DND-41 (cell line): ENCODE data around the gene MAP3K5.
"Not testable (repeated sequence)": the region's sequence is repeated elsewhere in the genome, so short reads cannot be mapped to it uniquely, and the experiment has no call there.

Source experiments
- ATAC-seq: fragments of 200-7000 bp; cut with Tn5 transposase; 3 replicates; pipeline ENCODE4 v1.9.1; 2021; ENCODE audit warnings: low read depth; ENCODE audit not compliant: insufficient read depth
- DNase-seq: peaks from one replicate; pipeline ENCODE4 v3.0.0-alpha.2; 2020
- H2AFZ ChIP-seq: 2 replicates; pipeline ENCODE4 v1.6.0; 2012; ENCODE audit warnings: low read depth, low read length
- H3K27ac ChIP-seq: 2 replicates; pipeline ENCODE4 v1.5.1; 2012; ENCODE audit warnings: low read length, inconsistent platforms
- H3K27me3 ChIP-seq: fragments of 200-600 bp; sonication (generic); 2 replicates; pipeline ENCODE4 v1.6.0; 2012; ENCODE audit warnings: low read length, mild to moderate bottlenecking, inconsistent platforms; ENCODE audit not compliant: insufficient read depth, poor library complexity
- H3K36me3 ChIP-seq: 2 replicates; pipeline ENCODE4 v1.5.1; 2012; ENCODE audit warnings: low read length, inconsistent platforms; ENCODE audit not compliant: insufficient read depth
- H3K4me1 ChIP-seq: 2 replicates; pipeline ENCODE4 v1.5.1; 2012; ENCODE audit warnings: mild to moderate bottlenecking, low read length; ENCODE audit not compliant: insufficient read depth
- H3K4me2 ChIP-seq: 2 replicates; pipeline ENCODE4 v1.6.0; 2012; ENCODE audit warnings: mild to moderate bottlenecking, moderate library complexity, low read length, inconsistent platforms; ENCODE audit not compliant: insufficient read depth
- H3K4me3 ChIP-seq, 2 experiments: fragments of 200-600 bp in 1 of 2; shearing (Covaris generic) in 1 of 2; 2 replicates each; pipeline ENCODE4 v1.5.1; 2012 to 2016; ENCODE audit warnings: inconsistent platforms in 2 of 2, low read length in 2 of 2, mild to moderate bottlenecking in 2 of 2, low read depth in 1 of 2, moderate library complexity in 1 of 2
- H3K79me2 ChIP-seq: 2 replicates; pipeline ENCODE4 v1.6.0; 2012; ENCODE audit warnings: low read length, inconsistent platforms; ENCODE audit not compliant: insufficient read depth
- H3K9ac ChIP-seq: 2 replicates; pipeline ENCODE4 v1.6.0; 2012; ENCODE audit warnings: low read depth, mild to moderate bottlenecking, inconsistent platforms, low read length, moderate library complexity
- H3K9me3 ChIP-seq: 2 replicates; pipeline ENCODE4 v1.5.1; 2012; ENCODE audit warnings: low read length, moderate library complexity, mild to moderate bottlenecking, inconsistent platforms; ENCODE audit not compliant: insufficient read depth, severe bottlenecking
- H4K20me1 ChIP-seq: 2 replicates; pipeline ENCODE4 v1.6.0; 2012; ENCODE audit warnings: low read length; ENCODE audit not compliant: insufficient read depth
- EZH2 ChIP-seq: IDR thresholded peaks from 3 replicates; pipeline ENCODE4 v1.6.1; 2012; ENCODE audit warnings: borderline replicate concordance, low read depth, mild to moderate bottlenecking, moderate library complexity, low read length, inconsistent platforms; ENCODE audit not compliant: severe bottlenecking
- TF ChIP-seq, protein P1 (sequence below): IDR thresholded peaks from 2 replicates; pipeline ENCODE4 v1.5.1; 2012; ENCODE audit warnings: borderline replicate concordance, low read length, moderate library complexity, mild to moderate bottlenecking; ENCODE audit not compliant: poor library complexity, severe bottlenecking; ENCODE audit errors: extremely low read depth

MAP3K5 gene

DNA sequence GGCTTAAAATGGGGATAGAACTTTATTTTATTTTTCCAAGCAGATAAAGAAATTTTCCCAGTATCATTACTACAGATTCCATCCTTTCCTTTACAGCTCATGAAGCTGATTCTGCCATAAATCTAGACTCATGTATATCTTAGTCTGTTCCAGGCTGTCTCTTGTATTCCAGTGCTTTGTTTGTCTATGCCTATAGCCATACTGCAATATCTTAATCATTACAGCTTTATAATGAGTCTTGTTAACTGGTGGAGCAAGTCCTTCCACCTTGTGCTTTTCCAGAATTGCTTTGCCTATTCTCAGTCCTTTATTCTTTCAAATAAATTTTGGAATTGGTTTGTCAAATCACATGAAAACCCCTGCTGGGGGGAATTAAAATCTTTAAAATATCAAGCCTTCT, 99.2 kb downstream of the MAP3K5 start:
- Histone ChIP-seq H3K4me2 (no peak overlapping the region), H3K36me3 (no peaks in the 10 kb centered on the region), H3K27me3 (peaks cover 4% of the 10 kb centered on the region), H3K9ac (no peak overlapping the region), H4K20me1 (no peaks in the 10 kb centered on the region), H2AFZ (no peak overlapping the region), H3K4me1 (no peaks in the 10 kb centered on the region), H3K9me3 (no peaks in the 10 kb centered on the region), H3K79me2 (no peaks in the 10 kb centered on the region), H3K4me3 (no peak overlapping the region), H3K27ac (no peak overlapping the region)
- DNase-seq, result no peak
- ATAC-seq, result no peak
- TF ChIP-seq EZH2, result no peak
- TF ChIP-seq, protein P1, sequence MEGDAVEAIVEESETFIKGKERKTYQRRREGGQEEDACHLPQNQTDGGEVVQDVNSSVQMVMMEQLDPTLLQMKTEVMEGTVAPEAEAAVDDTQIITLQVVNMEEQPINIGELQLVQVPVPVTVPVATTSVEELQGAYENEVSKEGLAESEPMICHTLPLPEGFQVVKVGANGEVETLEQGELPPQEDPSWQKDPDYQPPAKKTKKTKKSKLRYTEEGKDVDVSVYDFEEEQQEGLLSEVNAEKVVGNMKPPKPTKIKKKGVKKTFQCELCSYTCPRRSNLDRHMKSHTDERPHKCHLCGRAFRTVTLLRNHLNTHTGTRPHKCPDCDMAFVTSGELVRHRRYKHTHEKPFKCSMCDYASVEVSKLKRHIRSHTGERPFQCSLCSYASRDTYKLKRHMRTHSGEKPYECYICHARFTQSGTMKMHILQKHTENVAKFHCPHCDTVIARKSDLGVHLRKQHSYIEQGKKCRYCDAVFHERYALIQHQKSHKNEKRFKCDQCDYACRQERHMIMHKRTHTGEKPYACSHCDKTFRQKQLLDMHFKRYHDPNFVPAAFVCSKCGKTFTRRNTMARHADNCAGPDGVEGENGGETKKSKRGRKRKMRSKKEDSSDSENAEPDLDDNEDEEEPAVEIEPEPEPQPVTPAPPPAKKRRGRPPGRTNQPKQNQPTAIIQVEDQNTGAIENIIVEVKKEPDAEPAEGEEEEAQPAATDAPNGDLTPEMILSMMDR, result no peak

DNA sequence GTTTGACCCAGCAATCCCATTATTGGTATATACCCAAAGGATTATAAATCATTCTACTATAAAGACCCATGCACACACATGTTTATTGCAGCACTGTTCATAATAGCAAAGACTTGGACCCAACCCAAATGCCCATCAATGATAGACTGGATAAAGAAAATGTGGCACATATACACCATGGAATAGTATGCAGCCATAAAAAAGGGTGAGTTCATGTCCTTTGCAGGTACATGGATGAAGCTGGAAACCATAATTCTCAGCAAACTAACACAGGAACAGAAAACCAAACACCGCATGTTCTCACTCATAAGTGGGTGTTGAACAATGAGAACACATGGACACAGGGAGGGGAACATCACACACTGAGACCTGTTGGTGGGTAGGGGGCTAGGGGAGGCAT, 104.4 kb downstream of the MAP3K5 start:
- not testable (repeated sequence) for H3K4me1 ChIP-seq, H3K79me2 ChIP-seq, H2AFZ ChIP-seq, H3K36me3 ChIP-seq, H3K27me3 ChIP-seq, H4K20me1 ChIP-seq, H3K4me2 ChIP-seq, DNase-seq, H3K27ac ChIP-seq, ATAC-seq, H3K9ac ChIP-seq, H3K9me3 ChIP-seq, H3K4me3 ChIP-seq

DNA sequence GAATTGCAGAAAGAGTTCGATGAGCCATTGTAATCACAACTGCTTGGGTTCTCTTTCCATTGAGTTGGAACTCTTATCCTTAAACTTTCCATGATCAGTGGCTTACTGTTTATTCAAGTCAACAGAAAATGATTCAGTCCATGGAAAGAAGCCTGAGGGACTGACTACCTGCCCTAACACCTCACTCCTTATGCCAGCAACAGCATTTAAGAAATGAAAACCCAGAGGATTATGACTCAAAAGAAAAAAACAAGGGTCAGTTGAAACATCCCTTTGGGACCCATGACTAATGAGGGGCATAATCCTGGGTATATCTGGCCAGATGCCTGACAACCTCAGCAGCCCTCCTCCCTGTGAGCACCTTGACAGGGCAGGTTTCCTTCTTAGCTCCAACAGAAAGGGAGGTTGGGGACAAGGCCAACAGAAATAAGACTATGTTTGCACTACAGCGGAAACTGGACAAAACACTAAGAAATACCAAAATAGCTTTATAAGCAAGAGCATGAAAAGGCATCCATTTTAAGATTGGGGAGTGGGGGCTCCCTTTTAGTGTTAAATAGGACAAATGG, 106.7 kb downstream of the MAP3K5 start:
- Histone ChIP-seq H3K9me3 (no peaks in the 10 kb centered on the region), H2AFZ (no peak overlapping the region), H3K4me1 (no peaks in the 10 kb centered on the region), H3K79me2 (no peaks in the 10 kb centered on the region), H3K36me3 (no peaks in the 10 kb centered on the region), H4K20me1 (no peaks in the 10 kb centered on the region), H3K4me3 (no peak overlapping the region), H3K4me2 (no peak overlapping the region), H3K27me3 (peaks cover 3% of the 10 kb centered on the region), H3K9ac (no peak overlapping the region), H3K27ac (no peak overlapping the region)
- ATAC-seq (no peak), DNase-seq (no peak)
- TF ChIP-seq, protein P1, result no peak
- TF ChIP-seq EZH2, result no peak

DNA sequence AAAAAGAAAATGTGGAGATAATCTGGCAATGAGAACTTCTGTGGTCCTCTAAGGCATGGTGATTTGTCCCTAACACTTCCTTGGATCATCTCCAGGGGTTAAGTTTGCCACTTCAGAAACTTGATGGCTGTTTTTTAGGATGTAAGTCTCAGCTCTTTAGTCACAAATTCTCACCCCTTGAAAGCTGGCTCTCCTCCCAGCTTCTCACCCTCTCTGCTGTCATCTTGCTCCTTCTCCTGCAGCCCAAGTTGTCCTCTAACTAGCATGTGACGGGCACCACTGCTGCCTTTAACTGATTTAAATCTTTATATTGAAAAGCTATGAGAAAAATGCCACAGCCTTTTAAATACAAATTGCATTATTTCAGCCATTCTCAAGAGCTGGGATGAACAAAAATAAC, 107.8 kb downstream of the MAP3K5 start:
- Histone ChIP-seq H3K4me2 (no peak overlapping the region), H3K9me3 (no peaks in the 10 kb centered on the region), H3K36me3 (no peaks in the 10 kb centered on the region), H3K27me3 (peaks cover 3% of the 10 kb centered on the region), H3K79me2 (no peaks in the 10 kb centered on the region), H3K27ac (no peak overlapping the region), H2AFZ (no peak overlapping the region), H3K9ac (no peak overlapping the region), H3K4me3 (no peak overlapping the region), H4K20me1 (no peaks in the 10 kb centered on the region), H3K4me1 (no peaks in the 10 kb centered on the region)
- ATAC-seq, result no peak
- TF ChIP-seq EZH2, result no peak
- TF ChIP-seq, protein P1, result no peak
- no peak for DNase-seq
